Fibroblast of pulmonary artery (primary cell): ENCODE data around the gene MAPK8.
"Not testable (repeated sequence)": the region's sequence is repeated elsewhere in the genome, so short reads cannot be mapped to it uniquely, and the experiment has no call there.

Experiments used
- DNase-seq: peaks from one replicate; pipeline ENCODE4 v3.0.0-alpha.2; 2010; ENCODE audit warnings: low read depth
- H3K4me3 ChIP-seq: replicated peaks from 2 replicates; pipeline ENCODE4 v1.5.1; 2011; ENCODE audit warnings: low read depth, mild to moderate bottlenecking, control low read depth, low read length, moderate library complexity
- TF ChIP-seq, protein P1 (sequence below): IDR thresholded peaks from 2 replicates; pipeline ENCODE4 v1.5.1; 2011; ENCODE audit warnings: mild to moderate bottlenecking, control low read depth, low read length, inconsistent platforms; ENCODE audit errors: missing control alignments

The MAPK8 gene

DNA sequence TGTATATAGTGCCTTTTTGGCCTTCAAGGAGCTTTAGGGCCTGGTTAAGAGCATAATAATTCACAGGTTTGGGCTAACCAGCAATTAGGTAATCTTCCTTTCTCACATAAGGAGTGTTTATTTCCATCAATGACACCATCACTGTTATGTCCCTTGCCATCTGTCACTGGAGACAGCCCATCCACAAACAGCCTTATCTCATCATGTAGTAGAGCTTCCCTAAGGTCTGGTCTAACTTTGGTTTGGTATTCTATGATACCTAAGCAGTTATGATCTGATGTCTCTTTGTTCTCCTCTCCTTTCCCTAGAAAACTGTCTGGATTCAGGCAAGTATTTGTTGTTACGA, 26.4 kb downstream of the MAPK8 start:
- TF ChIP-seq, protein P1, sequence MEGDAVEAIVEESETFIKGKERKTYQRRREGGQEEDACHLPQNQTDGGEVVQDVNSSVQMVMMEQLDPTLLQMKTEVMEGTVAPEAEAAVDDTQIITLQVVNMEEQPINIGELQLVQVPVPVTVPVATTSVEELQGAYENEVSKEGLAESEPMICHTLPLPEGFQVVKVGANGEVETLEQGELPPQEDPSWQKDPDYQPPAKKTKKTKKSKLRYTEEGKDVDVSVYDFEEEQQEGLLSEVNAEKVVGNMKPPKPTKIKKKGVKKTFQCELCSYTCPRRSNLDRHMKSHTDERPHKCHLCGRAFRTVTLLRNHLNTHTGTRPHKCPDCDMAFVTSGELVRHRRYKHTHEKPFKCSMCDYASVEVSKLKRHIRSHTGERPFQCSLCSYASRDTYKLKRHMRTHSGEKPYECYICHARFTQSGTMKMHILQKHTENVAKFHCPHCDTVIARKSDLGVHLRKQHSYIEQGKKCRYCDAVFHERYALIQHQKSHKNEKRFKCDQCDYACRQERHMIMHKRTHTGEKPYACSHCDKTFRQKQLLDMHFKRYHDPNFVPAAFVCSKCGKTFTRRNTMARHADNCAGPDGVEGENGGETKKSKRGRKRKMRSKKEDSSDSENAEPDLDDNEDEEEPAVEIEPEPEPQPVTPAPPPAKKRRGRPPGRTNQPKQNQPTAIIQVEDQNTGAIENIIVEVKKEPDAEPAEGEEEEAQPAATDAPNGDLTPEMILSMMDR = no peak

DNA sequence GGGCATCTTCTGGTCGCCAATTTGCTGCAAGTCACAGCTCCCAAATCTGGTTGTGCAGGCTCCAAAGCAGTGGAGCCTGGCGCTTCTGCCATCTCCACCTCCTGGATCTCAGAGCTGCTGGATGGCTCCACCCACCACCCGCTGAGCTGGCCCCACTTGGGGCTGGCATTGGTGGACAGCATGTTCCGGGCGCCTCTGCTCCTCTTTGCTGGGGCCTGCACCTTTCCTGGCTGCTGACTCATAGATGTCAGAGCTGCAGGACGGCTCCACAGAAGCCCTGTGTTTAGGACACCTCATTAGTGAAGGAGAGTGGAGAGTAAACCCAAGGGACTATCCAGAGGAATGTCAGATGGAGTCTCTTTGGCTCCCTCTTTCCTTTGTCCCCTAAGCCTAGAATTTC, 27.4 kb downstream of the MAPK8 start:
- no peak overlapping the region for H3K4me3 ChIP-seq
- no peak for DNase-seq
- TF ChIP-seq, protein P1 = no peak

More for the DNA sequence above, 26.4 kb downstream of the MAPK8 start:
- no peak overlapping the region for H3K4me3 ChIP-seq
- DNase-seq = no peak

DNA sequence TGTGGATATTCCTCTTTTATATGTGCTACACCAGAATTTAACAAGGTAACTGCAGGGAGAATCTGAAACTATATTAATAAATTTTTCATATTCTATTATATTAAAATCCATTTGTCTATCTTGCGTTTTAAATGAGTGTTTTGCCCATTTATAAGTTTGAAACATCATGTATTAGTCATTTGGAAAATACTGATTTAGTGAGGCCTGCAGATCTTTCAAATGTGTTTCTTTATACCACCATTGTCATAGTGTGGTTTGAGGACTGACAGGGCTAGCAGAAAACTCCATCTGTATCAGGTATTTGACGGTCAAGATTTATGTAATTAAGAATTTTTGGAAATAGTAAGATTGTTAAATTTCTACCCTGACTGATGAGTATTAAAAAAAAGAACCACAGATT, 29.3 kb downstream of the MAPK8 start:
- DNase-seq = no peak
- TF ChIP-seq, protein P1 = no peak
- H3K4me3 ChIP-seq = no peak overlapping the region

DNA sequence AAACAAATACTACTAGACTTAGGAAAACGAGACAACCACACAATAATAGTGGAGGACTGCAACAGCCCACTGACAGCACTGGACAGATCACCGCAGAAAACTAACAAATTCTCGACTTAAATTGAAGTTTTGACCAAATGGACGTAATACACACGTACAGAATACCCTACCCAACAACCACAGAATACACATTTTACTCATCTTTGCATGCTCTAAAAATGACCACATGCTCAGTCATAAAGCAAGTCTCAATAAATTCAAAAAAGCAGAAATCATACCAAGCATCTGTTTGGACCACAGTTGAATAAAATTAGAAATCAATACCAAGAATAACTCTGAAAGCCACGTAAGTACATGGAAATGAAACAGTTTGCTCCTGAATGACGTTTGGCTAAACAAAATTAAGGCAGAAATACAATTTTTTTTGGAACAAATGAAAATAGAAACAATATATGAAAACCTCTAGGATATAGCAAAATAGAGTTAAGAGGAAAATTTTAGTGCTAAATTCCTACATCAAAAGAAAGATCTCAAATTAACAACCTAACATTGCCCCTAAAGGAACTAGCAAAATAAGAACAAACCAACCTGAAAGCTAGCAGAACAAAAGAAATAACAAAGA, 30.6 kb downstream of the MAPK8 start:
- no peak overlapping the region for H3K4me3 ChIP-seq
- DNase-seq = no peak
- TF ChIP-seq, protein P1 = no peak

DNA sequence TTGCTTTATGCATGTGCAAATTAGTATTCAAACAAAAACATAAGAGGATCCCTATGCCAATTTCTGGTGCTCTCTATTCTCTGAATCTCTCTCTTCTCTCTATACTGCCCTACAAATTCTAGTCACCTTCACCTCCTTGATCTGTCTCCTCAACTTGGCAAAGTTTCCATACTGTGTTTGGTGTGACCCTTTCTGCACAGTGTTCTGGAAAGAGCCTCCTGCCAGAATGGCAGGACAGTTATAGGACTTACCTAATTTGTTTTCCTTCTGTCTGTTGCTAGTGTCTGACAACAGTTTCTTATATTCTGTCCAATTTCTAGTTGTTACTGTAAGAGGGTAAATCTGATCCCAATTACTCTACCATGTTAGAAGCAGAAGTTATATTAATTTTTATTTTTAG, 34.3 kb downstream of the MAPK8 start:
- no peak overlapping the region for H3K4me3 ChIP-seq
- TF ChIP-seq, protein P1 = no peak
- no peak for DNase-seq

DNA sequence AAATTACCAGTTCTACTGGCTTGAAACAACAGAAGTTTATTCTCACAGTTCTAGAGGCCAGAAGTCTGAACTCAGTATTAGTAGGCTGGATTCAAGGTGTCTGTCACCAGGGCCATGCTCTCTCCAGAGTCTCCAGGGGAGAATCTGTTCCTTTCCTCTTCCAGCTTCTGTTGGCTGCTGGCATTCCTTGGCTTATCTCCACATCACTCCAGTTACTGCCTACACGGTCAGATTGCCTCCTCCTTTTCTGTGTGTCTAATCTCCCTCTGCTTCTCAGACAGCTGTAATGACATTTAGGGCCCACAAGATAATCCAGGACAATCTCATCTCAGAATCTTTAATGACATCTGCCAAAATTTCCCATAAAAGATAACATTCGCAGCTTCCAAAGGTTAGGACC, 36.6 kb downstream of the MAPK8 start:
- no peak for DNase-seq
- TF ChIP-seq, protein P1 = no peak
- no peak overlapping the region for H3K4me3 ChIP-seq

DNA sequence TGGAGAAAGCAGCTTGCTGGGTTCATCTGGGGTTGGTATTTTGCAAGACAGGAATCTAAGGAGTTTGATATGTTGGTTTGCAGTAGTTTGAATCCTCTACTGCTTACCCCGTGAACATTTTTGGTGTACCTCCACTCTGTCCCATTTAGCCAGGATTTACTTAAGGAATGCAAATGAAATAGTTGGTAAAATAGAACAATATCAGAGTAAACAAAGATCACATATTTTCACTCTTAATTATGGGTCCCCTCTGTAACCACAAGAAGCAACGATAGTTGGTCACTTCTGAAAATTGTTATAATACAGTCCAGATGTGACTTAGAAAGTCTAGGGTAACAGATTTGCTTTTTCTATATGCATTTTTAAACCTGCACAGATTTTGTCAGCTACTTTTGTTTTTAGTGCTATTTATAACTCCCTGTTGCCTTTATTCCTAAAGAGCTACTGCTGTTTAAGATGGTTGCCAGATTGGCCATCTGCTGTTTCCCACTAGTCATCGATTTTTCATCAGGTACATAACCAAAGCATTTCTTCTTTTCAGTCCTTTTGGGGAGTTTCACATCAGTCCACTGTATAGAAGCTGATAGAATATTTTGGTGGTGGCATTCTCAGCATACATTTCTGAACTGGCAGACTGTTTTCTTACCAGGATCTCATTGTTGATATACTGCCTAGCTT, 37.6 kb downstream of the MAPK8 start:
- no peak for DNase-seq
- TF ChIP-seq, protein P1 = no peak
- no peak overlapping the region for H3K4me3 ChIP-seq

DNA sequence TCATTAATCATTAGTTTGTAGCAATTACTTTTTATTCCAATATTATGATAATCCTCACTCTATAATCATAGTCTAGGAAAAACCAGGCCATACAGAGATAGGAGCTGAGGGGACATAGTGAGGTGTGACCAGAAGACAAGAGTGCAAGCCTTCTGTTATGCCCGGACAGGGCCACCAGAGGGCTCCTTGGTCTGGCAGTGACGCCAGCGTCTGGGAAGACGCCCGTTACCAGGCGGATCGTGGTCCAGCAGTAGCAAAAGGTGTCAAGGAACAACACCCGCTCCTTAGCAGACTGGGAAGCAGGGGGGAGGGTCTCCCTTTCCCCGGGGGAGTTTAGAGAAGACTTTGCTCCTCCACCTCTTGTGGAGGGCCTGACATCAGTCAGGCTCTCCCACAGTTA, 39.8 kb downstream of the MAPK8 start:
- not testable (repeated sequence) for H3K4me3 ChIP-seq, DNase-seq

DNA sequence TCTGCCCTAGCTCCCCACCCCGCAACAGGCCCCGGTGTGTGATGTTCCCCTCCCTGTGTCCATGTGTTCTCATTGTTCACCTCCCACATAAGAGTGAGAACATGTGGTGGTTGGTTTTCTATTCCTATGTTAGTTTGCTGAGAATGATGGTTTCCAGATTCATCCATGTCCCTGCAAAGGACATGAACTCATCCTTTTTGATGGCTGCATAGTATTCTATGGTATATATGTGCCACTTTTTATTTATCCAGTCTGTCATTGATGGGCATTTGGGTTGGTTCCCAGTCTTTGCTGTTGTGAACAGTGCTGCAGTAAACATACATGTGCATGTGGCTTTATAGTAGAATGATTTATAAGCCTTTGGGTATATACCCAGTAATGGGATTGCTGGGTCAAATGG, 41.1 kb downstream of the MAPK8 start:
- not testable (repeated sequence) for DNase-seq, H3K4me3 ChIP-seq

DNA sequence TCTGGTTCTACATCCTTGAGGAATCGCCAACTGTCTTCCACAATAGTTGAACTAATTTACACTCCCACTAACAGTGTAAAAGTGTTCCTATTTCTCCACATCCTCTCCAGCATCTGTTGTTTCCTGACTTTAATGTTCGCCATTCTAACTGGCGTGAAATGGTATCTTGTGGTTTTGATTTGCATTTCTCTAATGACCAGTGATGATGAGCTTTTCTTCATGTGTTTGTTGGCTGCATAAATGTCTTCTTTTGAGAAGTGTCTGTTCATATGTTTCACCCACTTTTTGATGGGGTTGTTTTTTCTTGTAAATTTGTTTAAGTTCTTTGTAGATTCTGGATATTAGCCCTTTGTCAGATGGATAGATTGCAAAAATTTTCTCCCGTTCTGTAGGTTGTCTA, 41.5 kb downstream of the MAPK8 start:
- DNase-seq = not testable (repeated sequence)

More for the DNA sequence above, 41.5 kb downstream of the MAPK8 start:
- H3K4me3 ChIP-seq = not testable (repeated sequence)
